Psoas muscle (tissue), 8 donors: Measurements from ENCODE around the gene C3orf49. TPM values are rescaled to one million over a fixed set of nuclear protein-coding genes. Genes with fewer than 3 reads are reported as not detected.

ENCODE experiments used
- ATAC-seq, 4 donors: fragments of 200-7000 bp; cut with Tn5 transposase; one replicate each; pipeline ENCODE4 v1.9.1; 2020; ENCODE audit warnings: moderate library complexity in 3 of 4, mild to moderate bottlenecking in 2 of 4
- DNase-seq, 2 donors: peaks; one replicate each; pipeline ENCODE4 v3.0.0-alpha.2; 2020
- H3K27ac ChIP-seq: fragments of 200-600 bp; one replicate; pipeline ENCODE4 v1.8.0; 2022
- H3K27me3 ChIP-seq, 3 donors: fragments of 200-600 bp in 1 of 3; one replicate each; pipeline versions ENCODE4 v1.6.1 to v1.8.0; 2013 to 2022; ENCODE audit warnings: low read length in 2 of 3, mild to moderate bottlenecking in 2 of 3, moderate library complexity in 1 of 3; ENCODE audit not compliant: insufficient read depth in 3 of 3
- H3K36me3 ChIP-seq, 2 donors: fragments of 200-600 bp in 1 of 2; one replicate each; pipeline versions ENCODE4 v1.6.1 to v1.8.0; 2013 to 2022; ENCODE audit warnings: low read depth in 1 of 2, mild to moderate bottlenecking in 1 of 2, moderate library complexity in 1 of 2; ENCODE audit not compliant: insufficient read depth in 1 of 2
- H3K4me1 ChIP-seq: fragments of 200-600 bp; one replicate; pipeline ENCODE4 v1.8.0; 2022
- H3K4me3 ChIP-seq: fragments of 200-600 bp; one replicate; pipeline ENCODE4 v1.8.0; 2022; ENCODE audit warnings: mild to moderate bottlenecking
- H3K9me3 ChIP-seq: fragments of 200-600 bp; one replicate; pipeline ENCODE4 v1.8.0; 2022
- WGBS, 3 donors: extraction: QIAGEN DNeasy Blood & Tissue Kit; methylation state at CpG; one replicate each; pipeline versions ENCODE4 v1.1.6 to v1.1.7; 2013; 5-methylcytosine and 5-hydroxymethylcytosine counted together
- intact Hi-C, 2 donors: fragments of 100-400 bp; cut with DNase I; formaldehyde crosslinking; loops; one replicate each; pipeline versions ENCODE4 v1.11.0 to v1.14.2; 2022
- long read RNA-seq, 2 donors: library from polyadenylated mRNA; unstranded; transcript quantifications; one replicate each; pipeline ENCODE4 v2.0.0, GENCODE V29; 2021
- polyA plus RNA-seq, 3 donors: library from polyadenylated mRNA; stranded (reverse); fragments of 200-250 nt; gene quantifications; one replicate each; pipeline ENCODE4 v1.2.3, GENCODE V29; 2013
- total RNA-seq, 4 donors: library from RNA; stranded (reverse); fragmentation: NEBNext Ultra II Directional in 2 of 4; extraction: Animal tissue kit (Norgen Biotek cat#: 25700) in 2 of 4; gene quantifications; one replicate each; pipeline versions ENCODE4 v1.2.1 to v1.2.4, GENCODE V29; 2021 to 2023
- TF ChIP-seq, protein P1 (sequence below): fragments of 200-600 bp; IDR thresholded peaks from one replicate; pipeline ENCODE4 v1.8.0; 2022; ENCODE audit warnings: antibody characterized with exemption
- donor health status: healthy with polysubstance abuse.
- donor health status: DM: no; HTN: no; CAD: no; lungs with moderate emphysema.
- donor health status: Bipolar disorder and iron deficiency.
- donor health status: healthy.
- donor health status: DM: yes; HTN: yes; CAD: no.
- donor health status: DM: no; HTN: no; CAD: no.
- donor health status: DM: no; HTN: no; CAD: no.
- donor health status: DM: yes; HTN: yes; CAD: no.

The C3orf49 gene, protein sequence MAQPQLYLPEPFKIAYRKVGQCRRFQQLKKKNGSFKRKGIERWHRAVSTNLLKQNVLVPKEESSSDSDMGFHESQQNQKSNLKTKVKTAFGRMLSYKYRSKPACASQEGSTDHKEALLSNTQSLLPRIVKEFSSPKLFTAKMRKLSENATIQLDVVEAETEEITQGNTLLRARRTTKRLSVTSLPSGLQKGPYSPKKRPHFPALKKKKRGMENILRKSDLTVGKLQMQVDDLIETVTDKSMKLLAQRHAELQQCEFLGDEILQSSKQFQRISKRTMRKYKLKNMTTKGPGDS
- not detected for total RNA-seq
- under 1 TPM in 1 of 3 donors, not detected in 2; 0.08 TPM for polyA plus RNA-seq
- long read RNA-seq, donor 1 = 0 reads
- long read RNA-seq, donor 2, partial matches to known transcripts = 0 of 1 reads
- long read RNA-seq, donor 2, other reads (novel, unspliced or antisense) = 1 of 1 reads

DNA sequence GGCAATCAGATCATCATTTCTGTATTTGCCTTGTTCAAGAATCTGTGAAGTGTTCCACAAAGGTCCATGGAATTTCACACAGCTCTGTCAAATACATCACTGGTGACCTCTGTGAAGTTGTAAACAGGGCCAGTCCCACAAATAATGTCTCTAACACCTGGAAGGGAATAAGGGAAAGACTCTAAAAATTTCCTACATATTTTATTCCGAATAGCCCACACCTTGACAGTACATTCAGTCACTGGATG lies at the start of gene C3orf49:
Gene C3orf49, plus strand, starts transcription at position 149 of the 248 bp plus-strand sequence. CDS start 173 bp downstream, outside the sequence.
- Histone ChIP-seq H3K9me3 (no peaks in the 10 kb centered on the region), H3K36me3 (peaks cover 0 to 5% of the 10 kb centered on the region in 2 donors), H3K4me1 (no peaks in the 10 kb centered on the region), H3K4me3 (no peak within 1 kb of the TSS), H3K27ac (no peak within 1 kb of the TSS), H3K27me3 (no peaks in the 10 kb centered on the region)
- TF ChIP-seq, protein P1, sequence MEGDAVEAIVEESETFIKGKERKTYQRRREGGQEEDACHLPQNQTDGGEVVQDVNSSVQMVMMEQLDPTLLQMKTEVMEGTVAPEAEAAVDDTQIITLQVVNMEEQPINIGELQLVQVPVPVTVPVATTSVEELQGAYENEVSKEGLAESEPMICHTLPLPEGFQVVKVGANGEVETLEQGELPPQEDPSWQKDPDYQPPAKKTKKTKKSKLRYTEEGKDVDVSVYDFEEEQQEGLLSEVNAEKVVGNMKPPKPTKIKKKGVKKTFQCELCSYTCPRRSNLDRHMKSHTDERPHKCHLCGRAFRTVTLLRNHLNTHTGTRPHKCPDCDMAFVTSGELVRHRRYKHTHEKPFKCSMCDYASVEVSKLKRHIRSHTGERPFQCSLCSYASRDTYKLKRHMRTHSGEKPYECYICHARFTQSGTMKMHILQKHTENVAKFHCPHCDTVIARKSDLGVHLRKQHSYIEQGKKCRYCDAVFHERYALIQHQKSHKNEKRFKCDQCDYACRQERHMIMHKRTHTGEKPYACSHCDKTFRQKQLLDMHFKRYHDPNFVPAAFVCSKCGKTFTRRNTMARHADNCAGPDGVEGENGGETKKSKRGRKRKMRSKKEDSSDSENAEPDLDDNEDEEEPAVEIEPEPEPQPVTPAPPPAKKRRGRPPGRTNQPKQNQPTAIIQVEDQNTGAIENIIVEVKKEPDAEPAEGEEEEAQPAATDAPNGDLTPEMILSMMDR = no peak
- DNase-seq (no peak), ATAC-seq (no peak)
- WGBS, 3 donors = 80 to 92% (median 88%) methylated on average over 1 of the region's 1 CpG
- intact Hi-C loops = loop anchor here (2.0 to 10.0 kb wide), 3 partner anchors 468 to 1202 kb away; no protein-coding TSS in a partner anchor

DNA sequence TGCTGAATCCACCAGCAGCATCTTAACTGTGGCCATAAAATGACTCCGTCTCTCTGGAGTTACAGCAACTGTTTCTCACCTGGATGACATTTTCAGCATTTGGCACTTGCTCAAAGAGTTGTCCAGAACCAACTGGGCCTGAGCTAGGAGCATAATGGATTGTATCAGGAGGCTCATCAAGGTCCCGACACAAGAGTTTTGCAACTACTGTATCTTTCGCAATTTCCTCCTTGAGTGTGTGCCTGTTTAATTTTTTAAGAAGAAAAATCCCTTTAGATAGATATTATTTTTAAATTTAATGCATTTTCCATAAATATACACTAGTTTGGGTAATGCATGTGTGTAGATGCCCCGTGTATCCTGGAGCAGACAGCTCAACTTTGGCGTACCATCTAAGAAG lies 44.3 kb upstream of the C3orf49 start:
- WGBS, 3 donors = 71 to 75% (median 73%) methylated on average over 5 of the region's 5 CpGs
- Histone ChIP-seq H3K4me1 (no peaks in the 10 kb centered on the region), H3K27me3 (no peaks in the 10 kb centered on the region), H3K4me3 (no peak overlapping the region), H3K27ac (no peak overlapping the region), H3K36me3 (no peaks in the 10 kb centered on the region), H3K9me3 (no peaks in the 10 kb centered on the region)
- no peak for DNase-seq
- intact Hi-C loops = no loop called here
- TF ChIP-seq, protein P1 = no peak
- no peak for ATAC-seq

DNA sequence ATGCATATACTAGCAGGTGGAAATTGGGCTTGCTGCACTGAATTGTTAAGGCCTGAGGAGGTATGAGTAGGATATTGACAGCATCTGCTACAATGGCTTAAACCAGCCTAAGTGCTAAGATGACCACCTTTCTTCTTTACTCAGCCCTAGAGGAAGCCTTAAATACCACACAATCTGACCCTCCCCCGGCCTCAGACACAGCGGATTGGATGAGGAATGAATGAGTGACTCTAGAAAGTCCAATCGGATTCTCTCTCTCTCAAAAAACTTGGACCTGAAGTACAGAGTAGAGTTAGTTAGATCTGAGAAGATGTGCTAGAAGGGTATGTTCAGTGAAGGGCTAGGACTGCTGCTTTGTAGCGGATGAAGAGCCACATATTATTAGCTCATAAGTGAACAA lies 39.9 kb upstream of the C3orf49 start:
- H3K4me3 ChIP-seq = no peak overlapping the region
- H3K27me3 ChIP-seq = no peaks in the 10 kb centered on the region
- intact Hi-C loops = no loop called here
- DNase-seq (no peak), ATAC-seq (no peak)
- H3K27ac ChIP-seq = no peak overlapping the region
- TF ChIP-seq, protein P1 = no peak
- no peaks in the 10 kb centered on the region for H3K4me1 ChIP-seq
- H3K36me3 ChIP-seq = no peaks in the 10 kb centered on the region
- H3K9me3 ChIP-seq = no peaks in the 10 kb centered on the region
- WGBS, 3 donors = 88 to 93% (median 92%) methylated on average over 4 of the region's 4 CpGs

DNA sequence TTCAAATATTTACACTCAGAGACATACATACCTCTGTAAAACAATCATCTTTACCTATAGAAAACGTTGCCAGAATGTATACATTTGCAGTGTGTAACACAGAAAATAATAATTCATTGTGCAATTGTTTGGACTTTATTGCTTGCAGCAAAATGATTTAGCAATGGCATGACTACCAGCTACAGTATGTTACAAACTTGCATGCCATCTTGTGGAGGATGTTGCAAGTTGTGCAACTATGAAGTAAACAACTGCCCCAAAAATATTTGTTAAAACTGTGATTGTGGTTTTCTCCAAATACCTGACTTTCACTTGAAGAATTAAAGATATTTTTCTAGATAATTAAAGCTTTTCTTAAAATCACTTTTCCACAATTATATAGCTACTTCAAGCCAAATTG lies 27.1 kb upstream of the C3orf49 start:
- Histone ChIP-seq H3K27me3 (no peaks in the 10 kb centered on the region), H3K9me3 (no peaks in the 10 kb centered on the region), H3K36me3 (no peaks in the 10 kb centered on the region), H3K4me3 (no peak overlapping the region), H3K4me1 (no peaks in the 10 kb centered on the region), H3K27ac (no peak overlapping the region)
- DNase-seq (no peak), ATAC-seq (no peak)
- TF ChIP-seq, protein P1 = no peak
- intact Hi-C loops = no loop called here
- 8 to 15% (median 9%) methylated on average over 1 of the region's 1 CpG for WGBS, 3 donors

DNA sequence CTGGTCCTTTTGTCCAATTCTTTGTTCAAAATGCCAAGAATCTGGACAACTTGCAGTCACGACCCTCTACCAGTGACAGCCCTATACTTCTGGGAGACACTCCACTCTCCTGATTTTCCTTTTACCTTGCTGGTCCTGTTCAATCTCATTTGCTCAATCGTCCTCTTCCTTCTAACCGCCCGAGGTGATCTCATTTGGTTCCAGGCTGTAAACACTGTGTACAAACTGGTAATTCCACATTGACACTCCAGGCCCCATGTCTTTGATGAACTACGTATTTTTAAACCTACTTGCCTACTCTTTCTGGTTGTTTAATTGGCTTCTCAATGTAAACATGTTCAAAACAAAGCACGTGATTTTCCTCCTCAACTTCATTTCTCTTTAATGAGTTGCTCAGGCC lies 23.7 kb upstream of the C3orf49 start:
- intact Hi-C loops = no loop called here
- Histone ChIP-seq H3K9me3 (no peaks in the 10 kb centered on the region), H3K27ac (no peak overlapping the region), H3K4me1 (no peaks in the 10 kb centered on the region), H3K4me3 (no peak overlapping the region), H3K27me3 (no peaks in the 10 kb centered on the region), H3K36me3 (no peaks in the 10 kb centered on the region)
- 40 to 47% (median 41%) methylated on average over 6 of the region's 6 CpGs for WGBS, 3 donors
- DNase-seq = no peak
- ATAC-seq = no peak
- TF ChIP-seq, protein P1 = no peak
